ENCODE measurements around the gene CCR2. TPM values are rescaled to one million over a fixed set of nuclear protein-coding genes. Genes with fewer than 3 reads are reported as not detected.
A peak's percentile ranks its signal among the peaks of the same experiment; 100 is the strongest.
"Not testable (repeated sequence)": the region's sequence is repeated elsewhere in the genome, so short reads cannot be mapped to it uniquely, and the experiment has no call there.

Gene CCR2
- polyA plus RNA-seq, 1 donor (not counting 4 experiments of a cell fraction or from before 2014, with no cell fraction given) = 0.07 TPM

GRCh38 chr3:46383951-46384330, 30.0 kb downstream of the CCR2 start:
- H2AFZ ChIP-seq (ENCODE audit: control insufficient read depth, low read length) = no peak overlapping the region
- no peak for FAIRE-seq

GRCh38 chr3:46386205-46386604, 32.3 kb downstream of the CCR2 start:
- Histone ChIP-seq H4K20me1 (ENCODE audit: control insufficient read depth, extremely low read depth, insufficient read depth, low read length) (no peaks in the 10 kb centered on the region), H3K4me3 (ENCODE audit: control insufficient read depth in 2 of 3, extremely low read depth in 1 of 3, insufficient read depth in 2 of 3, low read depth in 1 of 3, low read length in 3 of 3) (no peak overlapping the region), H2AFZ (ENCODE audit: control insufficient read depth, low read length) (peak overlapping the region; percentile 70), H3K79me2 (ENCODE audit: control insufficient read depth, insufficient read depth, low read length) (no peaks in the 10 kb centered on the region), H3K4me1 (ENCODE audit: control insufficient read depth, extremely low read depth, insufficient read depth, low read length) (peaks cover 16% of the 10 kb centered on the region), H3K4me2 (ENCODE audit: control insufficient read depth, extremely low read depth, insufficient read depth, low read depth, low read length) (peak overlapping the region; percentile 49), H3K27me3 (ENCODE audit: control insufficient read depth, extremely low read depth, insufficient read depth, low read length) (no peaks in the 10 kb centered on the region), H3K9me1 (ENCODE audit: control insufficient read depth, extremely low read depth, insufficient read depth, low read length) (no peaks in the 10 kb centered on the region), H3K9ac (ENCODE audit: control insufficient read depth, extremely low read depth, insufficient read depth, low read length) (no peak overlapping the region), H3K36me3 (ENCODE audit: control insufficient read depth in 2 of 2, extremely low read depth in 1 of 2, insufficient read depth in 2 of 2, low read length in 2 of 2) (no peaks in the 10 kb centered on the region), H3K9me3 (ENCODE audit: control insufficient read depth, low read depth, low read length) (peaks cover 2% of the 10 kb centered on the region), H3K27ac (ENCODE audit: control insufficient read depth, insufficient read depth, low read length) (peak overlapping the region; percentile 70)
- FAIRE-seq (peak; percentile 98), DNase-seq (ENCODE audit: low read depth, low spot score) (peak; percentile 99)
- TF ChIP-seq CTCF (optimal IDR thresholded peaks at IDR 0.05 in 1 of 3, IDR thresholded peaks at IDR 0.05 in 1 of 3, conservative IDR thresholded peaks at IDR 0.05 in 1 of 3; ENCODE audit: extremely low read depth in 1 of 3, insufficient read depth in 2 of 3, low read length in 3 of 3) = no peak
- TF ChIP-seq EZH2 (IDR thresholded peaks at IDR 0.05; ENCODE audit: low read length) = no peak
- dilution Hi-C loops (cut with MboI; ENCODE audit: extremely low pct_ligation_motif_present, low sequenced_read_pairs) = no loop called here

More at GRCh38 chr3:46383951-46384330, 30.0 kb downstream of the CCR2 start:
- no peak overlapping the region for H3K9ac ChIP-seq (ENCODE audit: control insufficient read depth, extremely low read depth, insufficient read depth, low read length)
- no peaks in the 10 kb centered on the region for H3K9me1 ChIP-seq (ENCODE audit: control insufficient read depth, extremely low read depth, insufficient read depth, low read length)
- DNase-seq (ENCODE audit: low read depth, low spot score) = no peak
- no peaks in the 10 kb centered on the region for H3K36me3 ChIP-seq (ENCODE audit: control insufficient read depth in 2 of 2, extremely low read depth in 1 of 2, insufficient read depth in 2 of 2, low read length in 2 of 2)
- H3K4me2 ChIP-seq (ENCODE audit: control insufficient read depth, extremely low read depth, insufficient read depth, low read depth, low read length) = no peak overlapping the region
- H3K27ac ChIP-seq (ENCODE audit: control insufficient read depth, insufficient read depth, low read length) = no peak overlapping the region
- H3K27me3 ChIP-seq (ENCODE audit: control insufficient read depth, extremely low read depth, insufficient read depth, low read length) = no peaks in the 10 kb centered on the region
- dilution Hi-C loops (cut with MboI; ENCODE audit: extremely low pct_ligation_motif_present, low sequenced_read_pairs) = no loop called here
- peaks cover 28% of the 10 kb centered on the region for H3K4me1 ChIP-seq (ENCODE audit: control insufficient read depth, extremely low read depth, insufficient read depth, low read length)
- no peaks in the 10 kb centered on the region for H4K20me1 ChIP-seq (ENCODE audit: control insufficient read depth, extremely low read depth, insufficient read depth, low read length)
- TF ChIP-seq EZH2 (IDR thresholded peaks at IDR 0.05; ENCODE audit: low read length) (no peak), CTCF (optimal IDR thresholded peaks at IDR 0.05 in 1 of 3, IDR thresholded peaks at IDR 0.05 in 1 of 3, conservative IDR thresholded peaks at IDR 0.05 in 1 of 3; ENCODE audit: extremely low read depth in 1 of 3, insufficient read depth in 2 of 3, low read length in 3 of 3) (no peak)
- H3K4me3 ChIP-seq (ENCODE audit: control insufficient read depth in 2 of 3, extremely low read depth in 1 of 3, insufficient read depth in 2 of 3, low read depth in 1 of 3, low read length in 3 of 3) = no peak overlapping the region
- peaks cover 2% of the 10 kb centered on the region for H3K9me3 ChIP-seq (ENCODE audit: control insufficient read depth, low read depth, low read length)
- no peaks in the 10 kb centered on the region for H3K79me2 ChIP-seq (ENCODE audit: control insufficient read depth, insufficient read depth, low read length)

GRCh38 chr3:46388847-46389246, 34.9 kb downstream of the CCR2 start:
- H3K27ac ChIP-seq (ENCODE audit: control insufficient read depth, insufficient read depth, low read length); FAIRE-seq; DNase-seq (ENCODE audit: low read depth, low spot score); H3K79me2 ChIP-seq (ENCODE audit: control insufficient read depth, insufficient read depth, low read length); H3K9me3 ChIP-seq (ENCODE audit: control insufficient read depth, low read depth, low read length); H4K20me1 ChIP-seq (ENCODE audit: control insufficient read depth, extremely low read depth, insufficient read depth, low read length); H3K9me1 ChIP-seq (ENCODE audit: control insufficient read depth, extremely low read depth, insufficient read depth, low read length); H2AFZ ChIP-seq (ENCODE audit: control insufficient read depth, low read length); H3K9ac ChIP-seq (ENCODE audit: control insufficient read depth, extremely low read depth, insufficient read depth, low read length); H3K4me2 ChIP-seq (ENCODE audit: control insufficient read depth, extremely low read depth, insufficient read depth, low read depth, low read length); dilution Hi-C loops (cut with MboI; ENCODE audit: extremely low pct_ligation_motif_present, low sequenced_read_pairs); H3K4me3 ChIP-seq (ENCODE audit: control insufficient read depth in 2 of 3, extremely low read depth in 1 of 3, insufficient read depth in 2 of 3, low read depth in 1 of 3, low read length in 3 of 3); H3K36me3 ChIP-seq (ENCODE audit: control insufficient read depth in 2 of 2, extremely low read depth in 1 of 2, insufficient read depth in 2 of 2, low read length in 2 of 2); H3K27me3 ChIP-seq (ENCODE audit: control insufficient read depth, extremely low read depth, insufficient read depth, low read length): not testable (repeated sequence)
- peaks cover 14% of the 10 kb centered on the region for H3K4me1 ChIP-seq (ENCODE audit: control insufficient read depth, extremely low read depth, insufficient read depth, low read length)
